IPS-NIHi11 (cell line): Measurements from ENCODE around the gene PTPDC1.

Source experiments
- DNase-seq: peaks from one replicate; pipeline ENCODE4 v3.0.0; 2012; ENCODE audit warnings: mixed read lengths, low spot score

Gene PTPDC1

GRCh38 chr9:94084314-94084713 is at the start of gene PTPDC1:
Gene PTPDC1, plus strand, starts transcription at chr9:94084464. Its CDS starts 67 bp downstream, at chr9:94084531.
- peak; percentile 76 for DNase-seq

- DNase-seq: no peak
Measured at GRCh38 chr9:94034511-94034910, 49.8 kb upstream of the PTPDC1 start.

- no peak for DNase-seq
Measured at GRCh38 chr9:94039786-94040185, 44.5 kb upstream of the PTPDC1 start.

- DNase-seq: no peak
Measured at GRCh38 chr9:94042516-94043360, 41.5 kb upstream of the PTPDC1 start.

GRCh38 chr9:94054716-94055115 is 29.5 kb upstream of the PTPDC1 start:
- DNase-seq: no peak

GRCh38 chr9:94056442-94056974 is 27.8 kb upstream of the PTPDC1 start:
- no peak for DNase-seq

- no peak for DNase-seq
Measured at GRCh38 chr9:94057918-94058317, 26.3 kb upstream of the PTPDC1 start.

- no peak for DNase-seq
Measured at GRCh38 chr9:94061864-94062263, 22.4 kb upstream of the PTPDC1 start.

- peak; percentile 74 for DNase-seq
Measured at GRCh38 chr9:94065535-94065961, 18.7 kb upstream of the PTPDC1 start.

GRCh38 chr9:94068257-94068656 is 16.0 kb upstream of the PTPDC1 start:
- DNase-seq: no peak

GRCh38 chr9:94076557-94076956 is 7.7 kb upstream of the PTPDC1 start:
- DNase-seq: no peak

GRCh38 chr9:94078086-94078485 is 6.2 kb upstream of the PTPDC1 start:
- DNase-seq: no peak

- DNase-seq: no peak
Measured at GRCh38 chr9:94079236-94079635, 5.0 kb upstream of the PTPDC1 start.

GRCh38 chr9:94080249-94080648 is 4.0 kb upstream of the PTPDC1 start:
- DNase-seq: no peak

GRCh38 chr9:94081435-94081834 is 2.8 kb upstream of the PTPDC1 start:
- no peak for DNase-seq

- DNase-seq: no peak
Measured at GRCh38 chr9:94081864-94082463, 2.3 kb upstream of the PTPDC1 start.

- no peak for DNase-seq
Measured at GRCh38 chr9:94082553-94082952, 1.7 kb upstream of the PTPDC1 start.

GRCh38 chr9:94082956-94083355 is 1.3 kb upstream of the PTPDC1 start:
- DNase-seq: no peak

GRCh38 chr9:94083384-94083783 is 880 bp upstream of the PTPDC1 start:
- no peak for DNase-seq

GRCh38 chr9:94085062-94085639 is 887 bp downstream of the PTPDC1 start:
- DNase-seq: peak; percentile 56

GRCh38 chr9:94086486-94087345 is 2.5 kb downstream of the PTPDC1 start:
- DNase-seq: no peak
